GM19099 (cell line): ENCODE data around the gene CARMIL1.

Experiments used
- POLR2A ChIP-seq: IDR thresholded peaks from 3 replicates; pipeline ENCODE4 v1.6.1; 2011; ENCODE audit warnings: low read depth; ENCODE audit not compliant: insufficient read length; ENCODE audit errors: extremely low read depth

CARMIL1 gene

GRCh38 chr6:25469797-25470388 is 190.7 kb downstream of the CARMIL1 start:
- TF ChIP-seq POLR2A: no peak

DNA sequence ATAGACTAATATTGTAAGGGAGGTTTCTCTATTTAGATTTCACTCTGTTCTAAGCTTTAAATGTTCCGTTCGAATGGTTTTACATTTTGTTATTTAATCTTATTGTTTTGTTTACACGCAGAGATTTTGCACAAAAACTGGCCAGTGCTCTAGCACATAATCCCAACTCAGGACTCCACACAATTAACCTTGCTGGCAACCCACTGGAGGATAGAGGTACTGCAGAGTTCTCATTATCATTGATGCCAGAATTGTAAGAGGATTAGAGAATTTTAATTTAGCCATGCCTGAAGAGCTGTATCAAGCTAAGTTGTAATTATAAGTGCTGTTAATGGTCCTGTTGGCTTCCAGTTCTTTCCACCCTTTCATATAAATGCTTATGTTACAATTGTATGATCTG is 193.1 kb downstream of the CARMIL1 start:
- TF ChIP-seq POLR2A: no peak

GRCh38 chr6:25472906-25473305 is 193.7 kb downstream of the CARMIL1 start:
- no peak for TF ChIP-seq POLR2A

- no peak for TF ChIP-seq POLR2A
These were observed 194.3 kb downstream of the CARMIL1 start for GRCh38 chr6:25473447-25473846.

- TF ChIP-seq POLR2A: no peak
These were observed 197.0 kb downstream of the CARMIL1 start for GRCh38 chr6:25476126-25476525.

- no peak for TF ChIP-seq POLR2A
These were observed 197.9 kb downstream of the CARMIL1 start for GRCh38 chr6:25477006-25477590.

GRCh38 chr6:25478973-25479372 is 199.8 kb downstream of the CARMIL1 start:
- no peak for TF ChIP-seq POLR2A

DNA sequence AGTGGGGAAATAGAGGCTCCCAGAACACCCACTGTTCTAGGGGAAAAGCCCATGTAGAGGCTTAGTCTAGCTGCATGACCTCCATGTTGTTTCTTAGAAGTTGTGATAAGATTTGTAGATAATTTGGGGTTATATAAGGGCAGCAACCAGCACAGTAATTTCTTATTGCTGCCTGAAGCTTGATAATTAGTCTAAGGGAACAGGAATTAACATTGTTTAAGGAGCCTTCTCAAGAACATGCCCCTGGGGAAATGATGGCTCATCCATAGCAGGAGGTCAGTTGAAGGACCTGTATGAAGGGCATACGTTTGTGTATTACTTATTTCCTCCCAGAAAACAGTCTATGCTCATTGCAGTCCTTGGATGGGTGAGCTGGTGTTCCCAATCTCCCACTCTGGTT is 202.1 kb downstream of the CARMIL1 start:
- TF ChIP-seq POLR2A: no peak

GRCh38 chr6:25482996-25483395 is 203.8 kb downstream of the CARMIL1 start:
- no peak for TF ChIP-seq POLR2A

- no peak for TF ChIP-seq POLR2A
These were observed 204.8 kb downstream of the CARMIL1 start for GRCh38 chr6:25483943-25484342.

DNA sequence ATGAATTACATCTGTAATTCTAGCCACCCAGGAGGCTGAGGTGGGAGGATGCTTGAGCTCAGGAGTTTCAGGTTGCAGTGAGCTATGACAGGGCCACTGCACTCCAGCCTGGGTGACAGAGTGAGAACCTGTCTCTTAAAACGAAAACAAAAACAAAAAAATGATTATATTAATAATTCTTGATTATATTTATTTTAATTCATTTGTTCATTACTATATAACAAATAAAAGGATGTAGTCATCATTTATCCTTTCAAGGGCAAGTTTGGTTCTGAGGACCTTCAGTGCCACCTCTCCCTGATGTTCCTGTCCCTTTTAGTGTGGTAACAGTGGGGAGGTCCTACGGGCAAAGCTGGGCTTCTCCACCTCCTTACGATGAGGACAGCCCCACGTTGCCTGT is 205.7 kb downstream of the CARMIL1 start:
- TF ChIP-seq POLR2A: no peak

GRCh38 chr6:25485821-25486534 is 206.8 kb downstream of the CARMIL1 start:
- TF ChIP-seq POLR2A: no peak

DNA sequence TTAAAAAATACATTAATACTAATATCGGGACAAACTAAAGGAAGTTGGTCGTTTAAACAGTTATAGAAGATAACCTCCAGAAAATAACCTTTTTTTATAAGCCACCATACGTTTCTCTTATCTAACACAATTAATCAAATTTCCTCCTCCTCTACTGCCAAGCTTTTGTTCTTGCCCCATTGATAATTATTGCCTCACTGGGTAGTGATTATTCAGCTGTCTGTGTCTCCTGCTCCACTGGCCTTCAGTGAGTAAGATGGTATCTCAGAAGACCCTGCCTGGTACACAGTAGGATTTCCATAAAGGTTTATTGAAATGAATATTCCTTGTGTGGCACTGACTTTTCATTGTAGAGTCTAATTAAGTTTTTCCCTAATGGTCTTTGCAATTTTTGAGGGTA is 207.4 kb downstream of the CARMIL1 start:
- no peak for TF ChIP-seq POLR2A

GRCh38 chr6:25487012-25487411 is 207.8 kb downstream of the CARMIL1 start:
- no peak for TF ChIP-seq POLR2A

DNA sequence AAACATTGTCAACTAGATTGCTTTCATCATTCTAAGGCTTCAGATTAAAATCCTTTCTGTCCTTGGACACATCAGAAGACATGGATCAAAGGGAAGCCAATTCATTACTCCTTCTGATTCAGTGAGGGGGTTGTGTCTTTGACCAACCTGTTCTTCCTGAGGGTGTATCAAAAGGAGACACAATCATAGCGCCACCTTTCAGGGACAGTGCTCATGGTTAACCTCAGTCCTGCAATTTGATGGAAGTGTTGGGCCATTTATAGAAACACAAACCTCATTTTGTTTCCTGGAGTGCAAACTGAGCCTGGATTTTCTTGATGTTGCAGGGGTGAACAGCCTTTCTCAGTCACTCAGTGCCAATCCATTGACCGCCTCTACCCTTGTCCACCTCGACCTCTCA is 209.0 kb downstream of the CARMIL1 start:
- no peak for TF ChIP-seq POLR2A

DNA sequence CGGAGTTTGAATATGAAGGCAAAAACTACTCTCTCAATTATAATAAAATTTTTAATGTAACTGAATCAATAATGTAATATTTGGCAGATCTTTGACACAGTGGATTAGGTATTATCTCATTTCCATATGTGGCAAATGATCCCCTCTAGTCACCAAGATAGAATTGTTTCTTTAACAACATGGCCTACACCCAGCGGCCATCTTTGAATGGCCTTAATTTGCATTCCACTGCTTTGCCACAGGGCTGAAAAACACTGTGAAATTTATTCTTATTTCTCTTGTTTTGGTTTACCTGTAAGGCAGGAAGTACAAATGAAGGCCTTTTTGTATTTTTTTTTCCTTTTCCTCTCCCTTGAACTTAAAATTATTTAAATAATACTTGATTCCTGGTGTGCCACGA is 210.2 kb downstream of the CARMIL1 start:
- TF ChIP-seq POLR2A: no peak
